Subcutaneous abdominal adipose tissue (tissue), 5 donors: ENCODE results near the gene TMEM169.
A peak's percentile ranks its signal among the peaks of the same experiment; 100 is the strongest.

Experiments used
- H3K27ac ChIP-seq: one replicate; pipeline ENCODE4 v1.7.0; 2013; ENCODE audit warnings: low read depth, mild to moderate bottlenecking, inconsistent platforms, low read length, moderate library complexity
- H3K27me3 ChIP-seq, 5 donors: one replicate each; pipeline ENCODE4 v1.7.0; 2013; ENCODE audit warnings: low read length in 5 of 5, inconsistent platforms in 1 of 5; ENCODE audit not compliant: control insufficient read depth in 5 of 5, insufficient read depth in 4 of 5
- H3K36me3 ChIP-seq, 5 donors: one replicate each; pipeline ENCODE4 v1.7.0; 2013; ENCODE audit warnings: low read length in 5 of 5; ENCODE audit not compliant: control insufficient read depth in 5 of 5, insufficient read depth in 5 of 5
- H3K4me1 ChIP-seq, 5 donors: one replicate each; pipeline ENCODE4 v1.7.0; 2013; ENCODE audit warnings: low read length in 5 of 5, mild to moderate bottlenecking in 3 of 5, moderate library complexity in 1 of 5; ENCODE audit not compliant: control insufficient read depth in 5 of 5, insufficient read depth in 5 of 5
- H3K4me3 ChIP-seq, 5 donors: one replicate each; pipeline ENCODE4 v1.7.0; 2013; ENCODE audit warnings: low read length in 5 of 5, low read depth in 1 of 5
- H3K9ac ChIP-seq, 5 donors: one replicate each; pipeline ENCODE4 v1.7.0; 2013; ENCODE audit warnings: low read length in 5 of 5, mild to moderate bottlenecking in 4 of 5, moderate library complexity in 3 of 5
- H3K9me3 ChIP-seq, 5 donors: one replicate each; pipeline ENCODE4 v1.7.0; 2013; ENCODE audit warnings: low read length in 5 of 5; ENCODE audit not compliant: control insufficient read depth in 5 of 5
- donor health status: healthy.
- donor health status: healthy.
- donor health status: healthy.
- donor health status: healthy.
- donor health status: healthy.

TMEM169 gene

DNA sequence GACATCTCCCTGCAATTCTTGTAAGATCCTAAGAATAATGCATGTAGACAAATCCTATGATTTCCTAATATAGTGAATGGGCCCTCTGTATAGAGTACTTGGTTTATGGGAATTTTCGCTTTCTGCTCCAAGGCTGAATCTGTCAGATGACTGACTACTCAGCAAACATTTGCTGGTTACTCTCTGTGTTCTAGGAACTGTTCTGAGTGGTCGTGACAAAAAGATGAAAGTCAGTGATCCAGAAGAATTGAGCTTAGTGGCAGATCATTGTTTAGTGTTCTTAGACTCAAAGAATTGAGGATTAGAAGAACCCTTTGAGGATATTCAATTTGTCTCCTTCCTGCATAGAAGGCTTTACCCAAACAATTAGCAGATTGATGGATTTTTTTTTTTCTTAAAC lies 37.4 kb downstream of the TMEM169 start:
- H3K27me3 ChIP-seq = no peaks in the 10 kb centered on the region
- peaks cover 41 to 77% (median 55%) of the 10 kb centered on the region in 5 donors for H3K36me3 ChIP-seq
- peak overlapping the region; percentile 55 for H3K27ac ChIP-seq
- no peak overlapping the region for H3K4me3 ChIP-seq
- H3K9me3 ChIP-seq = no peaks in the 10 kb centered on the region
- H3K4me1 ChIP-seq = peaks cover 2 to 35% (median 31%) of the 10 kb centered on the region in 5 donors
- peak overlapping the region in 1 of 5 donors; percentile 53 for H3K9ac ChIP-seq

DNA sequence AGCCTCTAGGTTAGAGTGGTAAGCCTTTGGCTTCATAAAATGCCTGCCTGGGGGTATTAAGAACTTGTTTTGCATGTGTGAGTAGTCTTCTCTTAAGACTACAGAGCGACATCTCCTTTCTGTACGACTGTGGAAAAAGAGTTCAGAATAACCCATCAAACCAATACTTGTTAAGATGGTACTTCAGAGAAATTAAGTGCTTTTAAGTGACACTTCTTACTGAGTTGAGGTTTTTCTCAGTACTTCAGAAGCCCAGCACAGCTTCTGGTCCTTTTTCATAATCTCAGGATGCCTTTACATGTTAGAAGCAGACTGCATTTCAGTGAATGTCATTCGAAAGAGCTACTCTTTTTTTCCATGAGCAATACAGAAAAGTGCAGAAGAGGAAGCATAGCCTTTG lies 38.3 kb downstream of the TMEM169 start:
- no peak overlapping the region for H3K4me3 ChIP-seq
- peaks cover 45 to 83% (median 58%) of the 10 kb centered on the region in 5 donors for H3K36me3 ChIP-seq
- H3K9ac ChIP-seq = peak overlapping the region in 2 of 5 donors; percentile 31 to 42
- no peaks in the 10 kb centered on the region for H3K9me3 ChIP-seq
- H3K27ac ChIP-seq = no peak overlapping the region
- H3K4me1 ChIP-seq = peaks cover 2 to 35% (median 26%) of the 10 kb centered on the region in 5 donors
- no peaks in the 10 kb centered on the region for H3K27me3 ChIP-seq

DNA sequence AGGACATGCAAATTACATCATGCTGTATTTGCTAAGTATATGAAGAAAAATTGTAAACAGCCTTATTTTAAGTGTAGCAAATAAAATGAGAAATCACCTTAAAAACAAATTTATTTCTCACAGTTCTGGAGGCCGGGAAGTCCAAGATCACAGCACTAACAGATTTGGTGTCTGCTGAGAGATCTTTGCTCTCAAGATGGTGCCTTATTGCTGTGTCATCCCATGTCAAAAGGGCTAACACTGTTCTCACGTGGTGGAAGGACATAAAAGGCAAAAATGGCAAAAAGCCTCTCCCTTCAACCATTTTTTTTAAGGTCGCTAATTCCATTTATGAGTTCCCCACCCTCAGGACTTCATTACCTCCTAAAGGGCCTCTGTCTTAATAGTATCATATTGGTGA lies 39.5 kb downstream of the TMEM169 start:
- H3K36me3 ChIP-seq = peaks cover 54 to 94% (median 68%) of the 10 kb centered on the region in 5 donors
- H3K4me1 ChIP-seq = peaks cover 2 to 26% (median 20%) of the 10 kb centered on the region in 5 donors

DNA sequence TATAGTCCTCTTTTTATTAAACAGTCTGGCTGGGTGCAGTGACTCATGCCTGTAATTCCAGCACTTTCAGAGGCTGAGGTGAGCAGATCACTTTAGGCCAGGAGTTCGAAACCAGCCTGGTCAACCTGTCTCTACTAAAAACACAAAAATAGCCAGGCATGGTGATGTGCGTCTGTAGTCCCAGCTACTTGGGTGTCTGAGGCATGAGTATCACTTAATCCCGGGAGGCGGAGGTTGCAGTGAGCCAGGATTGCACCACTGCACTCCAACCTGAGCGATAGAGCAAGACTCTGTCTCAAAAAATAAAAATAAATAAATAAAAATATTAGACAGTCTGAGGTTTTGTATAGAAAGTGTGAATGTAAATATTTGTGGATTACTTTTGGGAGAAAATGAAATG lies 45.2 kb downstream of the TMEM169 start:
- Histone ChIP-seq H3K27me3 (no peaks in the 10 kb centered on the region), H3K9me3 (no peaks in the 10 kb centered on the region), H3K27ac (no peak overlapping the region), H3K9ac (no peak overlapping the region), H3K36me3 (peaks cover 65 to 95% (median 69%) of the 10 kb centered on the region in 5 donors), H3K4me1 (peaks cover 0 to 7% (median 0%) of the 10 kb centered on the region in 5 donors), H3K4me3 (no peak overlapping the region)

More for the DNA sequence above, 39.5 kb downstream of the TMEM169 start:
- no peak overlapping the region for H3K9ac ChIP-seq
- no peak overlapping the region for H3K4me3 ChIP-seq
- H3K27ac ChIP-seq = no peak overlapping the region
- no peaks in the 10 kb centered on the region for H3K9me3 ChIP-seq
- no peaks in the 10 kb centered on the region for H3K27me3 ChIP-seq

DNA sequence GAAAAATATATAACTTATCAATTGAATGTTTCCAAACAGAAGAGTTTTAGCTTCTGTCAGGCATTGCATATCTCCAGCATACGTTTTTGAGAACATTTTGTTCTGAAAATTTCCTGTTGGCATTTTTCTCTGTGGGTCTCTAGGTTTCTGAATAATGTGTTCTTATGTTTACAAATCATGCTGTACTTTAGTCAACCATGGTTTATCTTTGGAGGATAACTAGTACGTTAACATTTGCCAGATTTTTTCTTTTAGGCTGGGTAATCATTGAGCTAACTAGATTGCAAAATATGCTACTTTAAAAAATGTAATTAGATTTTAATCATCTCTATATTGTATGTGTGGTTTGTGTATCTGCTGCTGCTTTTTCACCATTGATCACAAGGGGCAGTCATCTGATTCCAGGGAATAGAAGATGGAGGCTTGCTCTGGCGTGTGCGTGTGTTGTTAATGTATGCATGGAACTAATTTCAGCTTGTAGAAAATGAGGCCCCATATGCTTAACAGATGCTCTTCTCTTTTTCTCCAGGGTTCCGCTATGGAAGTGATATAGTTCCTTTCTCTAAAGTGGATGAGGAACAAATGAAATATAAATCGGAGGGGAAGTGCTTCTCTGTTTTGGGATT lies 48.7 kb downstream of the TMEM169 start:
- H3K9ac ChIP-seq = no peak overlapping the region
- H3K9me3 ChIP-seq = no peaks in the 10 kb centered on the region
- H3K4me1 ChIP-seq = peaks cover 0 to 13% (median 0%) of the 10 kb centered on the region in 5 donors
- no peak overlapping the region for H3K27ac ChIP-seq
- no peaks in the 10 kb centered on the region for H3K27me3 ChIP-seq
- H3K36me3 ChIP-seq = peaks cover 69 to 94% (median 75%) of the 10 kb centered on the region in 5 donors
- no peak overlapping the region for H3K4me3 ChIP-seq

DNA sequence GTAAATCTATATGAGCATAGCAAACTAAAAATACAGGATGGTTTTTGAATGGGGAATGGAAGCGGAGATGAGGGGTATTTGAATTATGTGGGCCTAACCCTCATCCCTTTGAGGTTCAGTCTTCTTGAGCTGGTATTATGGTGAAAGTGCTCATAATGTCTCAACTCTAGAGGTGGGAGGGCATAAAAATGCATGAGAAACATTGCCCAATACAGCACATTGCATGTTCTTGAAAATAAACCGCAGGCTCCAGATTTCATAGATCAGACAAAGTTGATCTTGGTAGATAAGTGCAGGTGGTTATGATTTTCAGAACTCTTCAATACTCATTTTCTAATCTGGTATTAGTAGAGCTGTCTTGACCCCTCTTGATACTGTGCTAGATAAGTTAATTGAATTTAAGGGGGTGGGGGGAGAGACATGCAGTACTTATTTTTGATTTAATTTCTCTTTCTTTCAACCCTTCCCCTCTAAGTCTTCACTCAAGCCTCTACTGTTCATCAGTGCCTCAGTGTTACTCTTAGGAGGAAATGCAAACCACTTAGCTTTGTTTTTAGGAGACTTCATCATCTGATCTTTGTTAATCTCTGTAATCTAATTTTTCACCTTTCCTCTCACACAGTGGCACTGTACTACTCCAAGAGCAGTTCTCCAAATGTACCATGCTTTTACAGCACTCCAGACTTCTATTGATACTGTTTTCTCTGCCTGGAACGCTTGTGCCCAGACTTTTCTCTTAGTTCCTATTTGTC lies 49.6 kb downstream of the TMEM169 start:
- Histone ChIP-seq H3K4me3 (no peak overlapping the region), H3K27me3 (no peaks in the 10 kb centered on the region), H3K4me1 (peaks cover 0 to 13% (median 0%) of the 10 kb centered on the region in 5 donors), H3K9me3 (no peaks in the 10 kb centered on the region), H3K36me3 (peaks cover 62 to 93% (median 70%) of the 10 kb centered on the region in 5 donors), H3K9ac (peak overlapping the region in 1 of 5 donors; percentile 20), H3K27ac (no peak overlapping the region)

- Histone ChIP-seq H3K27ac (no peak overlapping the region), H3K9me3 (no peaks in the 10 kb centered on the region), H3K9ac (no peak overlapping the region), H3K27me3 (no peaks in the 10 kb centered on the region), H3K4me3 (no peak overlapping the region), H3K4me1 (peaks cover 0 to 13% (median 0%) of the 10 kb centered on the region in 5 donors), H3K36me3 (peaks cover 69 to 93% (median 71%) of the 10 kb centered on the region in 5 donors)
Observed at GRCh38 chr2:216132585-216132984, 50.9 kb downstream of the TMEM169 start.

DNA sequence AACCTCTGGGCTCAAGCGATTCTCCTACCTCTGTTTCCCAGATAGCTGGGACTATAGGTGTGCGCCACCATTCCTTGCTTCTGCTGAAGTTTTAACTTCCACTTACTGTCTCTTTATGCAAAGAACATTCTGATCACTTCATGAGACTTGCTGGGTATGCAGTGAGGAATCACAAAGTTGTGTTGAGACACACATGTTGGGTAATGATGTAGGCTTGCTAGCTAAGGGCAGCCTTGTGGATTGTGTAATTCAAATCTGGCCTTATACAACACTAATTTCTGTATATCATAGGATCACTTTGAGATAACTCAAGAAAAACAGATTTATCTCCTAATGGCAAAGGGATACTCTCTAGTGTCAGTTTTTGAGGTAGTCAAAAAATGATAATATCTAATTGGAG lies 51.7 kb downstream of the TMEM169 start:
- Histone ChIP-seq H3K4me3 (no peak overlapping the region), H3K27me3 (no peaks in the 10 kb centered on the region), H3K27ac (no peak overlapping the region), H3K9ac (no peak overlapping the region), H3K9me3 (no peaks in the 10 kb centered on the region), H3K36me3 (peaks cover 69 to 93% (median 78%) of the 10 kb centered on the region in 5 donors), H3K4me1 (peaks cover 0 to 13% (median 0%) of the 10 kb centered on the region in 5 donors)

GRCh38 chr2:216134958-216135541 lies 53.3 kb downstream of the TMEM169 start:
- peaks cover 0 to 13% (median 0%) of the 10 kb centered on the region in 5 donors for H3K4me1 ChIP-seq
- no peaks in the 10 kb centered on the region for H3K9me3 ChIP-seq
- peaks cover 65 to 93% (median 86%) of the 10 kb centered on the region in 5 donors for H3K36me3 ChIP-seq
- H3K27me3 ChIP-seq = no peaks in the 10 kb centered on the region
- no peak overlapping the region for H3K9ac ChIP-seq
- no peak overlapping the region for H3K4me3 ChIP-seq
- no peak overlapping the region for H3K27ac ChIP-seq

DNA sequence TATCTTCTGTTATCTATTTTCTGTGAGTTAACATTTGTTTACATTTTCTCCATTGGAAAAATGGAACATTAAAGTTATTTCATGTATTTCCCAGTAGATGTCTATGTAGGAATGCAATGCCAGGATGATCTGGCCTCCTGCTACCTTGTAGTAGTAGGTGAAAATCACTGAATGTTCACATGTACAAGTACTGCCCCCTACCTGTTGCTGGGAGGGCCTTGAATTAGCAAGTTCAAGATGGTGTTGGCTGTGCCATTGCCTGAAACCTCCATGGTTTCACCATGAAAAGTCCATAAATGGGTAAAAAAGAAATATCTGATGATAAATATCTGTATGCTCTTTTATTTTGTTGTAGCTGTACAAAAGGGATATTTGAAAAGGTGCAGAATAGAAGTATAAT lies 58.2 kb downstream of the TMEM169 start:
- Histone ChIP-seq H3K9ac (no peak overlapping the region), H3K27me3 (no peaks in the 10 kb centered on the region), H3K27ac (no peak overlapping the region), H3K4me1 (no peaks in the 10 kb centered on the region), H3K36me3 (peaks cover 68 to 95% (median 88%) of the 10 kb centered on the region in 5 donors), H3K9me3 (no peaks in the 10 kb centered on the region), H3K4me3 (no peak overlapping the region)
